Adipocyte (in vitro differentiated cells): ENCODE measurements around the gene OCA2.

Experiments used
- DNase-seq: peaks from one replicate; pipeline ENCODE4 v3.0.0-alpha.2; 2015; ENCODE audit warnings: low read depth
- H3K27me3 ChIP-seq: replicated peaks from 2 replicates; pipeline ENCODE4 v1.7.0; 2013; ENCODE audit warnings: mild to moderate bottlenecking, low read length, moderate library complexity; ENCODE audit not compliant: control insufficient read depth, insufficient read depth
- H3K36me3 ChIP-seq: 2 replicates; pipeline ENCODE4 v1.7.0; 2013; ENCODE audit warnings: low read length, mild to moderate bottlenecking, moderate library complexity; ENCODE audit not compliant: control insufficient read depth, insufficient read depth, severe bottlenecking
- H3K4me1 ChIP-seq: 2 replicates; pipeline ENCODE4 v1.7.0; 2013; ENCODE audit warnings: mild to moderate bottlenecking, low read length, moderate library complexity; ENCODE audit not compliant: control insufficient read depth, insufficient read depth
- H3K4me3 ChIP-seq: 2 replicates; pipeline ENCODE4 v1.7.0; 2013; ENCODE audit warnings: mild to moderate bottlenecking, low read length, moderate library complexity
- H3K9ac ChIP-seq: 2 replicates; pipeline ENCODE4 v1.7.0; 2013; ENCODE audit warnings: mild to moderate bottlenecking, low read length, moderate library complexity
- H3K9me3 ChIP-seq: 2 replicates; pipeline ENCODE4 v1.7.0; 2013; ENCODE audit warnings: mild to moderate bottlenecking, low read length, moderate library complexity; ENCODE audit not compliant: control insufficient read depth

The OCA2 gene

DNA sequence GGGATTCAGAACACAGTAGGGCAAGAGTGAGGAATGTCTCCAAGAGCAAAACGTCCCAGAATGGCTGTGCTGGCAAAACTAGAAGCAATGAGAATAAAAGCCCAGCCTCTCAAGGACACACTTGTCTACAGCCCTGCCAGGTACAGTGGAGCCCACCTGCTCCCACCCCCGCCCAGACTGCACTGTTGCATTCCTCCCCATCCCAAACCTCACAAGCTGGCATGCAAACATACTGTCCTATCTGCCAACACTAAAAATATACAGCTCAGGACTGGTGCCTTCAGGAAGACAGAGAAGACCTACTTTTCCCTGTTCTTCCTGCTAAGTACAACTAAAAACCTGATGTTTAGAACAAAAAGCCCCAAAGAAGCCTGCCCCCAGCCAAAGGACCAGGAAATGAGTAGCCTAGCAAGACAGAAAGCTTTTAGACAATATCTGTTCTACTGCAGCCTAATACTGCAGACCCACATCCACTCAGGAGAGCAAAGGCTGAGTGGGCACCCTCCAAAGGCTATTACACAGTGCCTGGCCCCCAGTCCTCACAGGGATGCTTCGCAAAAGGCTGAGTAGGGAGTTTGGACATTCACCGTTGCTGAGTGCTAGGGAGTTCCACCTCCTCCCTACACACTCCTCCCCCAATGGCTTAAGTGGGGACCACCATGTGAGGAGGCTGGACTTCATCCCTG is 13.5 kb downstream of the OCA2 start:
- peaks cover 7% of the 10 kb centered on the region for H3K27me3 ChIP-seq
- no peaks in the 10 kb centered on the region for H3K36me3 ChIP-seq
- peaks cover 15% of the 10 kb centered on the region for H3K9me3 ChIP-seq
- no peaks in the 10 kb centered on the region for H3K4me1 ChIP-seq
- no peak overlapping the region for H3K9ac ChIP-seq
- no peak for DNase-seq
- H3K4me3 ChIP-seq = no peak overlapping the region

DNA sequence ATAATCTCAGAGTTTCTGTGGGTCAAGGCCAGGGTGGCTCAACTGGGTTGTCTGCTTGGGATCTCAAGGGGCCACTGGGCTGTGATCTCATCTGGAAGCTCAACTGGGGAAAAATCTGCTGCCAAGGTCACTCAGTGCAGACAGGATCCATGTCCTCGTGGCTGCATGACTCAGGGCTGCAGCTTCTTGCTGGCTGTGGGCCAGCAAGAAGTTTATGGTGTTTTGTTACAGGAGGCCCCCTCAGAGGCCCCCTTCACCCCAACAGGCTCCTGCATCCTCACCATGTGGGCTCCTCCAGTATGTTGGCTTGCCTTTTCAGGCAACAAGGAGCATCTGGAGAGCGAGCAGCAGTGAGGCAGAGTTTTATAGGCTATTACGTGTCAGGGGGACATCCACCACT is 14.6 kb downstream of the OCA2 start:
- Histone ChIP-seq H3K9ac (no peak overlapping the region), H3K36me3 (no peaks in the 10 kb centered on the region), H3K27me3 (peaks cover 7% of the 10 kb centered on the region), H3K9me3 (peaks cover 9% of the 10 kb centered on the region), H3K4me1 (no peaks in the 10 kb centered on the region), H3K4me3 (no peak overlapping the region)
- no peak for DNase-seq

DNA sequence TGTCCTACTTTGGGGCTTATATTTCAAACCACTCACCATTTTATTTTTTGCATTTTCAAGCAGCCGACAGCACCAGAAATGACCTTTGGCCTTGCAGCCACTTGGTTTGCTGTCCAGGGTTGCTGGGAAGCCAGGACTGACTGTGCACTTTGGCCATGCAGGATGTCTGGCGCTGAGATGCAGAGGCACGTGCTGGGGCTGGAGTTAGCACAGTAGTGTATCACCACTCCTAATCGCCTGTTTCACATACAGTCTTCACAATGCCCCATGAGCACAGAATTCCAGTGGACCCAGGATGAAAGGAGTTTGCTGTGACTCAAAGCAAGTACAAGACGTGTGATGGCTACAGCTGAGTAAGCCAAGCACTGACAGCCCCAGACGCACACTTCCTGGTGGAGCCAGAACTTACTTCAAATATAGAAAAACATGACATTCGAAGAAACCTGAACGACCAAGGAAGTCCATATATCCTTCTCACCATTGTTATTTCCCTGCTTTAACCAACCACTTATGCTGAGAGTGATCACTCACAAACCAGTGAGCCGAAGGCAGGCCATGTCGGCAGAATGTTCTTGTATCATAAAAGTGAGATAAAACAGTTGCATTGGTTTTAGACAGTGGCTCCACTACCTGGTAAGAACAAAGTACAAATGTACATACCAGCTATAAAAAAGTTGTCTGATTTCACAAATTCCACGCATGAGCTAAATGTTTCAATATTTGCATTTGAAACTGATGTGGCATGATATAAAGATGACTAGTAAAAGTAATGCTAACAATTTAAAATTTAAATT is 16.0 kb downstream of the OCA2 start:
- DNase-seq = no peak
- Histone ChIP-seq H3K4me3 (no peak overlapping the region), H3K27me3 (peaks cover 13% of the 10 kb centered on the region), H3K36me3 (no peaks in the 10 kb centered on the region), H3K9me3 (peaks cover 9% of the 10 kb centered on the region), H3K9ac (no peak overlapping the region), H3K4me1 (no peaks in the 10 kb centered on the region)

DNA sequence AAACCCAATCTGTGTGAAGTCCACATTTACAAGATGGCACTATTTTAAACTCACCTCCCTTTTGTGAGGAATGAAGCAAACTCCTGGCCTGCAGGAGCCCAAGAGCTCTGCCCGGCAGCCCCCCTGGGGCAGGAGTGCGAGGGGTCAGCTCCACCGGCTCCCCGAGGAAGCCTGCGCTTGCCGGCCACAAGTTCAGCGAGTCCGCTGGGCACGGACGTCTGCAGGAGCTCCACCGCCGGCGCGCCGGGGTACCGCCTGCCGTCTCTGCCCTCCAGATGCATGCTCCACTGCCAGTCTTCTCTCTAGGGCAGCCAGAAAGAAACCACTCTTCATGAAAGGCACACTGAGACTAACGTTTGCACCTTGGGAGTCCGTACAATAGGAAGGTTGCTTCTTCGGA is 17.5 kb downstream of the OCA2 start:
- H3K9me3 ChIP-seq = peaks cover 9% of the 10 kb centered on the region
- H3K36me3 ChIP-seq = no peaks in the 10 kb centered on the region
- no peak for DNase-seq
- no peak overlapping the region for H3K9ac ChIP-seq
- no peaks in the 10 kb centered on the region for H3K4me1 ChIP-seq
- H3K27me3 ChIP-seq = peaks cover 10% of the 10 kb centered on the region
- no peak overlapping the region for H3K4me3 ChIP-seq

DNA sequence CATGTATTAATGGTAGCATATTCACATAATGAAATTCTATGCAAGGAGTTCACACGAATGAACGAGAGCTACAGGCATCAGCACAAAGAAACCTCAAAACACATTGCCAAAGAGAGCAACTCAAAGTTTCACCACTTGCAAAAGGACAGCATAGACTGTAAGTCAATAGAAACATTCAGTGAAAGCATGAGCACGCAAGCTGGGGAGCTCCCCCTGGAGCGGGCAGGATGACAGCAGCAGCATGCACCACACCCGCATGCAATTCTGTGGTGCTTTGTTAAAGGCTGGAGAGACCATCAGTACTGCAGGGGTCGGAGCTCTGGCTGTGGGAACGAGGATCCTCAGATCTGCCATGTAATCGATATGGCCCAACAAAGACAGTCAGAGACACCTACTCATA is 18.7 kb downstream of the OCA2 start:
- H3K9ac ChIP-seq = no peak overlapping the region
- H3K4me3 ChIP-seq = no peak overlapping the region
- DNase-seq = no peak
- H3K27me3 ChIP-seq = peaks cover 10% of the 10 kb centered on the region
- H3K9me3 ChIP-seq = peaks cover 9% of the 10 kb centered on the region
- no peaks in the 10 kb centered on the region for H3K36me3 ChIP-seq
- no peaks in the 10 kb centered on the region for H3K4me1 ChIP-seq

DNA sequence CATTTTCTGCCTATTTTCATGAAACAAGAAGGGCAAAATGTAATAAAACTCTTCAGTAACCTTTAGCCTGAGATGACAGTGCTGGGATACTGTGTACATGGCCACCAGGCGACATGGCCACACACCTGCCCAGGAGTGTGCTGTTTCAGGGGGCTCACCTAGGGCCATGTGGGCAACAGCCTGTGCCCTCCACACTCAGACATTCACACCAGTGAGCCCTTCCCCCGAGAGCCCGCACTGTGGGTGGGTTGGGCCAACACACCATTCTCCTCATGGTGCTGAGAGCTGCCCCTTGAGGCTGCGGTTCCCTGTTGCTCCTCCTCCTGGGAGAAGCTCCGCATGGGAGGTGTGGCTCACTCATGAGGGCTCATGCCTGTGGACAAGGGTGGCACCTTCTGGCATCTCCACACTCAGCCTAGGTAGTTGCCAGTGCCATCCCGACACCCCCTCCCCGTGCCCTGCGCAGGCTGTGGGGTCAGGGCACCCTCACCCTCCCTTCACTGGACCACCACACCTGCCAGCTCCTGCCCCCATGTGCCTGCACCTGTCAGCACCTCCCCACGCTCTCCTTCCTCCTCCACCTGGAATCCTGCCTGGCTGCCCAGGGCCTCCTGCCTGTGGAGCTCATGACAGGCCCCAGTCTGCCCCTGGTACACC is 19.7 kb downstream of the OCA2 start:
- H3K4me3 ChIP-seq = no peak overlapping the region
- no peak for DNase-seq
- H3K27me3 ChIP-seq = peaks cover 7% of the 10 kb centered on the region
- no peaks in the 10 kb centered on the region for H3K36me3 ChIP-seq
- no peak overlapping the region for H3K9ac ChIP-seq
- H3K9me3 ChIP-seq = peaks cover 6% of the 10 kb centered on the region
- no peaks in the 10 kb centered on the region for H3K4me1 ChIP-seq

DNA sequence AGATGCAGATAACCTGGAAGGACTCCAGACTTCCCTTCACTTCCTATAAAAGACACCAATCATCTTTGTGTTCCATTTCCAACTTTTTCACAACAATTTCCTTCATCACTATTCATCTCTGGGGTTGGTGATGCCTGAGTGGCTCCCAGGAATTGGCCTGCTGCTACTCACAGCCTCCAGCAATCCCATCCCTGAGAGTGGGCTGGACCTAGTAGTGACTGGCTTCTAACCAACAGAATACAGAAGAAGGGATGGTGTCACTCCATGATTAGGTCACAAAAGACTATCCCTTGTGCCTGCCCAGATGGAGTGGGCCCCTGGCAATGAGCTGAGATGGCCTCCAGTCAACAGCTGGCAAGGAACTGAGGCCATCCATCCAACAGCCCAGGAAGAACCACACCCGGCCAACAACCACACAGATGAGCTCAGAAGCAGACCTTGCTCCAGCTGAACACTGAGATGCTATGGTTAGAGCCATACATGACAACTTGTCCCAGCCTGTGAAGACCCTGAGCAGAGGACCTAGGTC is 20.9 kb downstream of the OCA2 start:
- H3K4me1 ChIP-seq = no peaks in the 10 kb centered on the region
- no peak for DNase-seq
- H3K36me3 ChIP-seq = no peaks in the 10 kb centered on the region
- H3K9ac ChIP-seq = no peak overlapping the region
- H3K9me3 ChIP-seq = no peaks in the 10 kb centered on the region
- H3K27me3 ChIP-seq = peaks cover 7% of the 10 kb centered on the region
- no peak overlapping the region for H3K4me3 ChIP-seq

DNA sequence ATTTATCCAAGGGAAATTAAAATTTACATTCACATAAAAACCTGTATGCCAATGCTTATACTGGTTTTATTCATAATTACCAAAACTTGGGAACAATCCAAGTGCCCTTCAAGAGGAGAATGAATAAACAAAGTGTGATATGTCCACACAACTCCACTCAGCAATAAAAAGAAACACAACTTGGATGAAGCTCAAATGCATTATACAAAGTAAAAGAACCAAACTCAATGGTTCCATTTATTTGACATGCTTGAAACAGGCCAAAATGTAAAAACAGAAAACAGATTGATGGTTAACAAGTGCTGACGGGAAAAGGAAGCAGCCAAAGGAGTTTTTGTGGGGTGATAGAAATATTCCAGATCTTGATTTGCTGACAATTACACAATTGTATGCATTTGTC is 23.5 kb downstream of the OCA2 start:
- no peak overlapping the region for H3K9ac ChIP-seq
- H3K36me3 ChIP-seq = no peaks in the 10 kb centered on the region
- no peaks in the 10 kb centered on the region for H3K4me1 ChIP-seq
- H3K27me3 ChIP-seq = peaks cover 7% of the 10 kb centered on the region
- no peaks in the 10 kb centered on the region for H3K9me3 ChIP-seq
- H3K4me3 ChIP-seq = no peak overlapping the region
- DNase-seq = no peak

DNA sequence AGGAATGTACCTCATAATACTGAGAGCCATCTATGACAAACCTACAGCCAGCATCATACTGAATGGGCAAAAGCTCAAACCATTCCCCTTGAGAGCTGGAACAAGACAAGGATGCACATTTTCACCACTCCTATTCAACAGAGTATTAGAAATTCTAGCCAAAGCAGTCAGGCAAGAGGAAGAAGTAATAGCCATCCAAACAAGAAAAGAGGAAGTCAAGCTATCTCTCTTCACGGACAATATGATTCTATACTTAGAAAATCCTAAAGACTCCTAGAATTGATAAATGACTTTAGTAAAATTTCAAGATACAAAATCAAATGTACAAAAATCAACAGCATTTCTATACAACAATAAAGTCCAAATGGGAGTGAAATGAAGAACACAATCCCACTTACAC is 30.2 kb downstream of the OCA2 start:
- Histone ChIP-seq H3K9ac (no peak overlapping the region), H3K4me3 (no peak overlapping the region), H3K27me3 (no peaks in the 10 kb centered on the region), H3K4me1 (no peaks in the 10 kb centered on the region), H3K9me3 (peaks cover 9% of the 10 kb centered on the region), H3K36me3 (no peaks in the 10 kb centered on the region)
- no peak for DNase-seq

DNA sequence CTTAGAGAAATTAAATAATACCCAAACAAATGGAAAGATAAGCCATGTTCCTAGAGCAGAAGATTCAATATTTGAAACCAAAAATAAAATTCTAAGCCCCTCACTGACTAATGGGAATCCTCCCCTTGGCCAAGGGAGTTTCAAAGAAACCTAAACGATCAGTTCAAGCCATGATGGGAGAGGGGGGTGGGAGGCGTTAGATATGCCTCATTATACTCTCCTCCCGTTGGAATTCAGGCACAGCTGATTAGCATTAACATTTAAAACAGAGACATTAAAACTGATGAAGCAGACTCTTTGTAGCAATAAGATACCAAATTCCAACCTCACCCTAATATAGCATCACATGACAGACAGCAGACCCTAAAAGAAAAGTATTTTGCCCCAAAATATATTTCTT is 32.9 kb downstream of the OCA2 start:
- H3K4me1 ChIP-seq = no peaks in the 10 kb centered on the region
- DNase-seq = no peak
- no peak overlapping the region for H3K9ac ChIP-seq
- H3K4me3 ChIP-seq = no peak overlapping the region
- H3K36me3 ChIP-seq = no peaks in the 10 kb centered on the region
- no peaks in the 10 kb centered on the region for H3K27me3 ChIP-seq
- peaks cover 28% of the 10 kb centered on the region for H3K9me3 ChIP-seq

DNA sequence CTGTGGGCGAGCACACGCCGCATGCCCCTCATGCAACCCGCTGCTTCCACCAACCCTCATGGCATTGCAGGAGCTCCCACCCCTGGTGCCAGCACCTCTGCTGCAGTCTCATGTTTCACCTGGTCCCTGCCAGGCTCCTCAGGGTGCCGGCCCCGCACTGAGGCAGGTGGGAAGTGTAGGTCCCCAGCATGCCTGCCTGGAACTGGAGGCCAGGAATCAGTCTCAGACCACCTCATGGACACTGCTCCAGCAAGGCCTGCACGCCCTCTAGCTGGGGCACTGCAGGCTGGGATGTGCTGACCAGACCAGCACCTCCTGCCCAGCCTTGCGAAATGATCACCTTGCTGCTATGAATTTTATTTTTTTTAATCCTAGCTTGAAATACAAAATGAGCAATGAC is 39.1 kb downstream of the OCA2 start:
- DNase-seq = no peak
- Histone ChIP-seq H3K27me3 (peaks cover 9% of the 10 kb centered on the region), H3K36me3 (no peaks in the 10 kb centered on the region), H3K4me3 (no peak overlapping the region), H3K4me1 (no peaks in the 10 kb centered on the region), H3K9ac (no peak overlapping the region), H3K9me3 (peaks cover 28% of the 10 kb centered on the region)
